Measurements from ENCODE around the gene NATD1. TPM values are rescaled to one million over a fixed set of nuclear protein-coding genes. Genes with fewer than 3 reads are reported as not detected.

Gene NATD1
- total and polyA plus RNA-seq, 2 experiments from 2014 or later: 3.6 to 5.0 TPM

GRCh38 chr17:21218831-21219380 lies 34.3 kb downstream of the NATD1 start:
- peaks cover 56% of the 10 kb centered on the region for H3K79me2 ChIP-seq (ENCODE audit: insufficient read depth)
- no peaks in the 10 kb centered on the region for H3K36me3 ChIP-seq (ENCODE audit: low read depth)
- H3K9ac ChIP-seq: no peak overlapping the region
- WGBS, 2 experiments (ENCODE audit: low coverage in 1 of 2, low lambda C conversion rate in 2 of 2, missing lambda C conversion rate in 2 of 2): 61 to 80% methylated on average over 3 of the region's 3 CpGs
- H3K9me2 ChIP-seq (ENCODE audit: insufficient read depth): no peaks in the 10 kb centered on the region
- H3K9me3 ChIP-seq (ENCODE audit: low read depth): no peaks in the 10 kb centered on the region
- 0 out of 2 replicates have a peak, but pooled peaks cover 7% of the 10 kb centered on the region for H3F3A ChIP-seq (ENCODE audit: insufficient read depth)
- no peak for TF ChIP-seq EZH2phosphoT487 (IDR thresholded peaks at IDR 0.05; ENCODE audit: insufficient read depth, low read depth)
- no peak for TF ChIP-seq EZH2 (IDR thresholded peaks at IDR 0.05; ENCODE audit: insufficient read depth, poor library complexity, severe bottlenecking)
- no peak for DNase-seq
- no peak overlapping the region for H3K4me2 ChIP-seq (ENCODE audit: unreplicated experiment)
- no peak overlapping the region for H3K4me3 ChIP-seq
- 0 out of 2 replicates have a peak, but pooled peaks cover 7% of the 10 kb centered on the region for H3K4me1 ChIP-seq (ENCODE audit: insufficient read depth)
- no peak overlapping the region for H2AFZ ChIP-seq
- H3K27me3 ChIP-seq (replicated peaks; ENCODE audit: insufficient read depth): no peaks in the 10 kb centered on the region
- in situ Hi-C loops (cut with MboI): no loop called here
- H3K27ac ChIP-seq: no peak overlapping the region
- H4K20me1 ChIP-seq (ENCODE audit: insufficient read depth): no peaks in the 10 kb centered on the region

- Histone ChIP-seq H4K20me1 (ENCODE audit: insufficient read depth) (no peaks in the 10 kb centered on the region), H3F3A (ENCODE audit: insufficient read depth) (peaks cover 9% of the 10 kb centered on the region), H3K9me3 (ENCODE audit: low read depth) (no peaks in the 10 kb centered on the region), H3K27me3 (replicated peaks; ENCODE audit: insufficient read depth) (no peaks in the 10 kb centered on the region), H3K36me3 (ENCODE audit: low read depth) (no peaks in the 10 kb centered on the region), H2AFZ (no peak overlapping the region), H3K4me2 (ENCODE audit: unreplicated experiment) (no peak overlapping the region), H3K27ac (no peak overlapping the region), H3K79me2 (ENCODE audit: insufficient read depth) (peaks cover 64% of the 10 kb centered on the region), H3K4me1 (ENCODE audit: insufficient read depth) (0 out of 2 replicates have a peak, but pooled peaks cover 7% of the 10 kb centered on the region), H3K9ac (no peak overlapping the region), H3K9me2 (ENCODE audit: insufficient read depth) (no peaks in the 10 kb centered on the region), H3K4me3 (no peak overlapping the region)
- DNase-seq: peak; percentile 41
- no peak for TF ChIP-seq EZH2 (IDR thresholded peaks at IDR 0.05; ENCODE audit: insufficient read depth, poor library complexity, severe bottlenecking)
- TF ChIP-seq EZH2phosphoT487 (IDR thresholded peaks at IDR 0.05; ENCODE audit: insufficient read depth, low read depth): no peak
- 67 to 76% methylated on average over 3 of the region's 3 CpGs for WGBS, 2 experiments (ENCODE audit: low coverage in 1 of 2, low lambda C conversion rate in 2 of 2, missing lambda C conversion rate in 2 of 2)
- in situ Hi-C loops (cut with MboI): no loop called here
These were observed 35.1 kb downstream of the NATD1 start for GRCh38 chr17:21218101-21218500.

DNA sequence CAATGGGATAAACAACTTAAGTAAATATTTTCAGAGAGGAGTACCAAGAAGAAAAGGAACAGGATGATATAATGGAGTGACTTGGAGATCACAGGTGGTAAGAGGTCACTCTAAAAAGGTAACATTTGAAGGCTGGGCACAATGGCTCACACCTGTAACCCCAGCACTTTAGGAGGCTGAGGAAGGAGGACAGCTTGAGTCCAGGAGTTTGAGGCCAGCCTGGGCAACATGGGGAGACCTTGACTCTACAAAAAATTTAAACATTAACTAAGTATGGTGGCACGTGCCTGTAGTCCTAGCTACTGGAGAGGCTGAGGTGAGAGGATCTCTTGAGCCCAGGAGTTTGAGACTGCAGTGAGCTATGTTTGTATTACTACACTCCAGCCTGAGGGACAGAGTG lies 35.9 kb downstream of the NATD1 start:
- Histone ChIP-seq H3K27me3 (replicated peaks; ENCODE audit: insufficient read depth) (no peaks in the 10 kb centered on the region), H3K4me2 (ENCODE audit: unreplicated experiment) (no peak overlapping the region), H4K20me1 (ENCODE audit: insufficient read depth) (peaks cover 5% of the 10 kb centered on the region; the same call in 1 of the 2 replicates), H3F3A (ENCODE audit: insufficient read depth) (peaks cover 16% of the 10 kb centered on the region), H2AFZ (no peak overlapping the region), H3K4me3 (no peak overlapping the region), H3K9ac (no peak overlapping the region), H3K9me3 (ENCODE audit: low read depth) (no peaks in the 10 kb centered on the region), H3K79me2 (ENCODE audit: insufficient read depth) (peaks cover 71% of the 10 kb centered on the region), H3K4me1 (ENCODE audit: insufficient read depth) (peaks cover 12% of the 10 kb centered on the region; the same call in 1 of the 2 replicates), H3K36me3 (ENCODE audit: low read depth) (no peaks in the 10 kb centered on the region), H3K9me2 (ENCODE audit: insufficient read depth) (no peaks in the 10 kb centered on the region), H3K27ac (no peak overlapping the region)
- no peak for DNase-seq
- WGBS, 2 experiments (ENCODE audit: low coverage in 1 of 2, low lambda C conversion rate in 2 of 2, missing lambda C conversion rate in 2 of 2): 100% methylated on average over 1 of the region's 1 CpG
- no peak for TF ChIP-seq EZH2 (IDR thresholded peaks at IDR 0.05; ENCODE audit: insufficient read depth, poor library complexity, severe bottlenecking)
- TF ChIP-seq EZH2phosphoT487 (IDR thresholded peaks at IDR 0.05; ENCODE audit: insufficient read depth, low read depth): no peak
- in situ Hi-C loops (cut with MboI): no loop called here

DNA sequence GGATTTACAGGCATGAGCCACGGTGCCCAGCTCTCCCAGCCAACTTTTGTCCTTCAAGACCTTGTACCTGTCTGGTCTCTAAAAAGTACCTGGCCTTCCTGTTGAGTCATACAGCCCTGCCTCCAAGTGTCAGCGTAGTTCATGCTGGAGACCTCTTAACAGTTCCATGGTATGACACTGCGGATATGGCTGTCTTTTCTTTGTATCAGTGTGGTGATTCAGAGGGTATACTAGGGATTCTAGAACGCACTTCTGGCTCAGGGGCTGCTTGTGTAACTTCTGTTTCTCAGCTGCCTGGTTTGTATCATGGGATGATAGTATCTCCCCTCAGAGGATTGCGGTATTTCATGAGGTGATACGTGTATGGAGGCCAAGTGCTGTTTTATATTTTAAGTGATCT lies 37.3 kb downstream of the NATD1 start:
- TF ChIP-seq EZH2 (IDR thresholded peaks at IDR 0.05; ENCODE audit: insufficient read depth, poor library complexity, severe bottlenecking): no peak
- no peak for TF ChIP-seq EZH2phosphoT487 (IDR thresholded peaks at IDR 0.05; ENCODE audit: insufficient read depth, low read depth)
- in situ Hi-C loops (cut with MboI): no loop called here
- peak overlapping the region; percentile 98; the same call in 1 of the 2 replicates for H3K9ac ChIP-seq
- DNase-seq: no peak
- H3K79me2 ChIP-seq (ENCODE audit: insufficient read depth): peaks cover 85% of the 10 kb centered on the region
- H2AFZ ChIP-seq: no peak overlapping the region
- peaks cover 24% of the 10 kb centered on the region for H3K4me1 ChIP-seq (ENCODE audit: insufficient read depth)
- H3K27ac ChIP-seq: peak overlapping the region; percentile 96; the same call in 1 of the 2 replicates
- H3K36me3 ChIP-seq (ENCODE audit: low read depth): no peaks in the 10 kb centered on the region
- H3F3A ChIP-seq (ENCODE audit: insufficient read depth): peaks cover 20% of the 10 kb centered on the region
- H3K4me3 ChIP-seq: no peak overlapping the region; the same call in 1 of the 2 replicates
- H3K27me3 ChIP-seq (replicated peaks; ENCODE audit: insufficient read depth): no peaks in the 10 kb centered on the region
- H4K20me1 ChIP-seq (ENCODE audit: insufficient read depth): peaks cover 5% of the 10 kb centered on the region; the same call in 1 of the 2 replicates
- H3K4me2 ChIP-seq (ENCODE audit: unreplicated experiment): peak overlapping the region; percentile 92
- no peaks in the 10 kb centered on the region for H3K9me3 ChIP-seq (ENCODE audit: low read depth)
- WGBS, 2 experiments (ENCODE audit: low coverage in 1 of 2, low lambda C conversion rate in 2 of 2, missing lambda C conversion rate in 2 of 2): 96% methylated on average over 6 of the region's 6 CpGs
- H3K9me2 ChIP-seq (ENCODE audit: insufficient read depth): no peaks in the 10 kb centered on the region
